Right lobe of liver (tissue), 4 donors: ENCODE results near the gene GRIN2B.

Source experiments
- CTCF ChIP-seq, 4 donors: fragments of 200-600 bp in 3 of 4; fragments of 450-650 bp in 1 of 4; IDR thresholded peaks; one replicate each; pipeline versions ENCODE4 v1.5.1 to v1.8.0; 2016 to 2022; ENCODE audit warnings: antibody characterized with exemption in 4 of 4, mild to moderate bottlenecking in 2 of 4
- POLR2A ChIP-seq: fragments of 450-650 bp; IDR thresholded peaks from one replicate; pipeline ENCODE4 v1.6.1; 2017; ENCODE audit warnings: antibody characterized with exemption, mild to moderate bottlenecking
- donor health status: DM: no; HTN: no; CAD: no.
- donor health status: DM: no; HTN: no; CAD: no.
- donor health status: DM: no; HTN: yes; CAD: no.

GRCh38 chr12:13992585-13992984 lies 11.2 kb upstream of the GRIN2B start:
- TF ChIP-seq CTCF (IDR thresholded peaks at IDR 0.05) (no peak), POLR2A (no peak)
